Activated naive CD4-positive, alpha-beta T cell treated with anti-CD3 and anti-CD28 coated beads, Interleukin-2, amount 50 U/mL, for 72 hours (primary cell): ENCODE data around the gene ABCE1. TPM values are rescaled to one million over a fixed set of nuclear protein-coding genes. Genes with fewer than 3 reads are reported as not detected.

Source experiments
- total RNA-seq, 2 donors: library from RNA; stranded (reverse); gene quantifications; one replicate each; pipeline ENCODE4 v1.2.3, GENCODE V29; 2022

The ABCE1 gene
- total RNA-seq, 2 donors from 2014 or later = 131 to 162 TPM

Other genes with a start within 250 kb of the ABCE1 start
- gene ANAPC10, start 115 bp upstream of the ABCE1 start, total RNA-seq = 10 to 100 TPM; 28.3 to 42.5 TPM
- 10 to 100 TPM; 39.6 to 47.9 TPM for gene OTUD4, start 82.3 kb downstream of the ABCE1 start, total RNA-seq